SHP77 (cell line): ENCODE measurements around the gene F10.

Experiments used
- DNase-seq, 2 experiments: peaks; one replicate each; lab custom pipeline; 2025; lab: John Stamatoyannopoulos, UW

The F10 gene

GRCh38 chr13:113138792-113139551 lies 16.4 kb downstream of the F10 start:
- DNase-seq = peak in 1 of 2 experiments; percentile 45

- DNase-seq = no peak
Measured at GRCh38 chr13:113139577-113139976, 17.0 kb downstream of the F10 start.

GRCh38 chr13:113140677-113141600 lies 18.3 kb downstream of the F10 start:
- DNase-seq = no peak

GRCh38 chr13:113141601-113141970 lies 19.0 kb downstream of the F10 start:
- DNase-seq = no peak

- DNase-seq = no peak
Measured at GRCh38 chr13:113142876-113143275, 20.3 kb downstream of the F10 start.

- DNase-seq = no peak
Measured at GRCh38 chr13:113143466-113144254, 21.1 kb downstream of the F10 start.

- no peak for DNase-seq
Measured at GRCh38 chr13:113144255-113144629, 21.6 kb downstream of the F10 start.

- no peak for DNase-seq
Measured at GRCh38 chr13:113145496-113145895, 22.9 kb downstream of the F10 start.

GRCh38 chr13:113145911-113146598 lies 23.5 kb downstream of the F10 start:
- no peak for DNase-seq

GRCh38 chr13:113146750-113147149 lies 24.2 kb downstream of the F10 start:
- DNase-seq = no peak

- DNase-seq = no peak
Measured at GRCh38 chr13:113147206-113147605, 24.6 kb downstream of the F10 start.

- DNase-seq = no peak
Measured at GRCh38 chr13:113148407-113148806, 25.8 kb downstream of the F10 start.

- no peak for DNase-seq
Measured at GRCh38 chr13:113148940-113149503, 26.4 kb downstream of the F10 start.

GRCh38 chr13:113149711-113150549 lies 27.3 kb downstream of the F10 start:
- DNase-seq = no peak

GRCh38 chr13:113150550-113151365 lies 28.2 kb downstream of the F10 start:
- no peak for DNase-seq

- DNase-seq = no peak
Measured at GRCh38 chr13:113151745-113152690, 29.4 kb downstream of the F10 start.

GRCh38 chr13:113152691-113152983 lies 30.0 kb downstream of the F10 start:
- no peak for DNase-seq

GRCh38 chr13:113152984-113153809 lies 30.6 kb downstream of the F10 start:
- peak in 1 of 2 experiments; percentile 53 for DNase-seq
